Islet of Langerhans (tissue), 1 donor: ENCODE results near the gene NDUFV2.
"Not testable (repeated sequence)": the region's sequence is repeated elsewhere in the genome, so short reads cannot be mapped to it uniquely, and the experiment has no call there.

Source experiments
- FAIRE-seq: peaks from one replicate; lab custom pipeline; 2011; peaks lifted over from hg19 to GRCh38; lab: Jason Lieb, UNC

NDUFV2 gene

GRCh38 chr18:9157806-9158205 lies 55.3 kb downstream of the NDUFV2 start:
- FAIRE-seq, result no peak

GRCh38 chr18:9160014-9160413 lies 57.5 kb downstream of the NDUFV2 start:
- no peak for FAIRE-seq

- not testable (repeated sequence) for FAIRE-seq
Measured at GRCh38 chr18:9162663-9163062, 60.2 kb downstream of the NDUFV2 start.

- not testable (repeated sequence) for FAIRE-seq
Measured at GRCh38 chr18:9164149-9164548, 61.6 kb downstream of the NDUFV2 start.

GRCh38 chr18:9165883-9166282 lies 63.4 kb downstream of the NDUFV2 start:
- not testable (repeated sequence) for FAIRE-seq

GRCh38 chr18:9169515-9169914 lies 67.0 kb downstream of the NDUFV2 start:
- not testable (repeated sequence) for FAIRE-seq

GRCh38 chr18:9171919-9172318 lies 69.4 kb downstream of the NDUFV2 start:
- not testable (repeated sequence) for FAIRE-seq

- no peak for FAIRE-seq
Measured at GRCh38 chr18:9172506-9173127, 70.1 kb downstream of the NDUFV2 start.

- FAIRE-seq, result no peak
Measured at GRCh38 chr18:9173770-9174233, 71.3 kb downstream of the NDUFV2 start.

- no peak for FAIRE-seq
Measured at GRCh38 chr18:9174302-9174701, 71.8 kb downstream of the NDUFV2 start.

GRCh38 chr18:9175115-9175514 lies 72.6 kb downstream of the NDUFV2 start:
- FAIRE-seq, result no peak

- no peak for FAIRE-seq
Measured at GRCh38 chr18:9177031-9177430, 74.5 kb downstream of the NDUFV2 start.

GRCh38 chr18:9177466-9177865 lies 75.0 kb downstream of the NDUFV2 start:
- no peak for FAIRE-seq

GRCh38 chr18:9178557-9178956 lies 76.1 kb downstream of the NDUFV2 start:
- FAIRE-seq, result no peak

- FAIRE-seq, result no peak
Measured at GRCh38 chr18:9181275-9181674, 78.8 kb downstream of the NDUFV2 start.

GRCh38 chr18:9182852-9183399 lies 80.4 kb downstream of the NDUFV2 start:
- no peak for FAIRE-seq
